Activated T-cell treated with anti-CD3 and anti-CD28 coated beads, Interleukin-2, amount 50 U/mL, for 72 hours (primary cell): ENCODE measurements around the gene ZSWIM5. TPM values are rescaled to one million over a fixed set of nuclear protein-coding genes. Genes with fewer than 3 reads are reported as not detected.
"Not testable (repeated sequence)": the region's sequence is repeated elsewhere in the genome, so short reads cannot be mapped to it uniquely, and the experiment has no call there.

Source experiments
- ATAC-seq, 2 donors: fragments of 150-1000 bp; cut with Tn5 transposase; replicated peaks in 1 of 2; 2 replicates each; pipeline ENCODE4 v1.10.0; 2021; ENCODE audit warnings: moderate library complexity in 2 of 2, mild to moderate bottlenecking in 1 of 2
- DNase-seq, 2 donors: peaks; one replicate each; pipeline ENCODE4 v3.0.0; 2021 to 2022; ENCODE audit warnings: mixed read lengths in 1 of 2
- H3K27ac Mint-ChIP-seq: one replicate; pipeline ENCODE4 v1.8.0; 2022; ENCODE audit warnings: mild to moderate bottlenecking, moderate library complexity, mixed read lengths
- H3K27me3 Mint-ChIP-seq: one replicate; pipeline ENCODE4 v1.8.0; 2022; ENCODE audit warnings: low read depth, mixed read lengths
- H3K36me3 Mint-ChIP-seq, 2 donors: one replicate each; pipeline ENCODE4 v1.8.0; 2022; ENCODE audit warnings: mixed read lengths in 2 of 2, mild to moderate bottlenecking in 1 of 2; ENCODE audit not compliant: insufficient read depth in 2 of 2
- H3K4me1 Mint-ChIP-seq: one replicate; pipeline ENCODE4 v1.8.0; 2022; ENCODE audit warnings: low read depth, mixed read lengths
- H3K4me3 Mint-ChIP-seq, 2 donors: one replicate each; pipeline ENCODE4 v1.8.0; 2022; ENCODE audit warnings: mild to moderate bottlenecking in 2 of 2, mixed read lengths in 2 of 2, moderate library complexity in 2 of 2
- H3K9me3 Mint-ChIP-seq, 2 donors: one replicate each; pipeline ENCODE4 v1.8.0; 2022; ENCODE audit warnings: mixed read lengths in 2 of 2
- total RNA-seq, 2 donors: library from RNA; stranded (reverse); gene quantifications; one replicate each; pipeline ENCODE4 v1.2.3, GENCODE V29; 2022

The ZSWIM5 gene
- total RNA-seq, 2 donors from 2014 or later, result 1.1 to 2.1 TPM

GRCh38 chr1:45187725-45188124, 18.7 kb downstream of the ZSWIM5 start:
- H3K27me3 Mint-ChIP-seq, result no peaks in the 10 kb centered on the region
- H3K9me3 Mint-ChIP-seq, result no peaks in the 10 kb centered on the region
- H3K4me1 Mint-ChIP-seq, result peaks cover 11% of the 10 kb centered on the region
- peak overlapping the region; percentile 70 for H3K27ac Mint-ChIP-seq
- DNase-seq, result no peak
- no peak for ATAC-seq
- H3K4me3 Mint-ChIP-seq, result no peak overlapping the region
- H3K36me3 Mint-ChIP-seq, result no peaks in the 10 kb centered on the region

DNA sequence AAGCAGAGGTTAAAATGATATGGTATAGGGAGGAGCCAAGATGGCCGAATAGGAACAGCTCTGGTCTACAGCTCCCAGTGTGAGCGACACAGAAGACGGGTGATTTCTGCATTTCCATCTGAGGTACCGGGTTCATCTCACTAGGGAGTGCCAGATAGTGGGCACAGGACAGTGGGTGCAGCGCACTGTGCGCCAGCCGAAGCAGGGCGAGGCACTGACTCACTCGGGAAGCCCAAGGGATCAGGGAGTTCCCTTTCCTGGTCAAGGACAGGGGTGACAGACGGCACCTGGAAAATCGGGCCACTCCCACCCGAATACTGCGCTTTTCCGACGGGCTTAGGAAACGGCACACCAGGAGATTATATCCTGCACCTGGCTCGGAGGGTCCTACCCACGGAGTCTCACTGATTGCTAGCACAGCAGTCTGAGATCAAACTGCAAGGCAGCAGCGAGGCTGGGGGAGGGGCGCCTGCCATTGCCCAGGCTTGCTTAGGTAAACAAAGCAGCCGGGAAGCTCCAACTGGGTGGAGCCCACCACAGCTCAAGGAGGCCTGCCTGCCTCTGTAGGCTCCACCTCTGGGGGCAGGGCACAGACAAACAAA, 26.4 kb downstream of the ZSWIM5 start:
- ATAC-seq, H3K4me1 Mint-ChIP-seq, H3K36me3 Mint-ChIP-seq: not testable (repeated sequence)

DNA sequence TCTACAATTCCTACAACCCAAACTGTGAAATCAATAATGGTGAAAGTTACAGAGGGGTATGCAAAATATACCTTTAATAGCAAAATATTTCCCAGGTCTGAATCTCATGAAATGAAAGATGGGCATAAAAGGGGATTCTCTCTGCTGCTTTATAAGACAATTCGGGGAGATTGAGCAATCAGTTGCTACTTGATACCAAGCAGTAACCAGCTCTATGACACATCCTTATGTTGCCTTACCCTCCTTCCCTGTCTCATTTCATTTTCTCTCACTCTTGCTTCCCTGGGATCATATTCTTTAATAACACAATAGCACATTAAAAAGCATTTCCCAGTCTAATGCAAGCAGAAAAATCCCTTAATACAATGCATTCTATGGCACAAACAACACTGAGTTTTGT, 29.0 kb downstream of the ZSWIM5 start:
- ATAC-seq (no peak), DNase-seq (no peak)
- no peak overlapping the region for H3K27ac Mint-ChIP-seq
- no peaks in the 10 kb centered on the region for H3K4me1 Mint-ChIP-seq
- H3K9me3 Mint-ChIP-seq, result peaks cover 0 to 4% of the 10 kb centered on the region in 2 donors
- no peaks in the 10 kb centered on the region for H3K27me3 Mint-ChIP-seq
- H3K4me3 Mint-ChIP-seq, result no peak overlapping the region
- H3K36me3 Mint-ChIP-seq, result peaks cover 4 to 5% of the 10 kb centered on the region in 2 donors

More for the DNA sequence above, 26.4 kb downstream of the ZSWIM5 start:
- not testable (repeated sequence) for H3K27ac Mint-ChIP-seq, DNase-seq, H3K4me3 Mint-ChIP-seq, H3K27me3 Mint-ChIP-seq, H3K9me3 Mint-ChIP-seq

DNA sequence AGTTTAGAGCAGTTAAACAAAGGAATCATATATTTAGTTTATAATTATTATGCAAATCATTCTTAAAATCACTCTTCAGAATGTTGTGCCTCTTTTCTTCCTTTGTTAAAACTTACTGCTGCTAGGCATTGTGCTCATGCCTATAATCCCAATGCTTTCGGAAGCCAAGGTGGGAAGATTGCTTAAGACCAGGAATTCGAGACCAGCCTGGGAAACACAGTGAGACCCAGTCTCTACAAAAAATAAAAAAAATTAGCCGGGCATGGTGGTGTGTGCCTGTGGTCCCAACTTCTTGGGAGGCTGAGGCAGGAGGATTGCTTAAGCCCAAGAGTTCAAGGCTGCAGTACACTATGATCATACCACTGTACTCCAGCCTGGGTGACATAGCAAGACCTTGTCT, 33.6 kb downstream of the ZSWIM5 start:
- Mint-ChIP-seq H3K9me3 (no peaks in the 10 kb centered on the region), H3K27ac (no peak overlapping the region), H3K36me3 (no peaks in the 10 kb centered on the region), H3K27me3 (no peaks in the 10 kb centered on the region), H3K4me3 (no peak overlapping the region), H3K4me1 (no peaks in the 10 kb centered on the region)
- ATAC-seq, result no peak
- DNase-seq, result no peak

GRCh38 chr1:45172005-45172404, 34.4 kb downstream of the ZSWIM5 start:
- Mint-ChIP-seq H3K27ac (no peak overlapping the region), H3K4me1 (no peaks in the 10 kb centered on the region), H3K36me3 (no peaks in the 10 kb centered on the region), H3K27me3 (no peaks in the 10 kb centered on the region), H3K9me3 (no peaks in the 10 kb centered on the region), H3K4me3 (no peak overlapping the region)
- DNase-seq, result no peak
- ATAC-seq, result no peak

GRCh38 chr1:45171575-45171974, 34.8 kb downstream of the ZSWIM5 start:
- Mint-ChIP-seq H3K27me3 (no peaks in the 10 kb centered on the region), H3K27ac (no peak overlapping the region), H3K36me3 (no peaks in the 10 kb centered on the region), H3K9me3 (no peaks in the 10 kb centered on the region), H3K4me1 (no peaks in the 10 kb centered on the region), H3K4me3 (no peak overlapping the region)
- ATAC-seq, result no peak
- no peak for DNase-seq

DNA sequence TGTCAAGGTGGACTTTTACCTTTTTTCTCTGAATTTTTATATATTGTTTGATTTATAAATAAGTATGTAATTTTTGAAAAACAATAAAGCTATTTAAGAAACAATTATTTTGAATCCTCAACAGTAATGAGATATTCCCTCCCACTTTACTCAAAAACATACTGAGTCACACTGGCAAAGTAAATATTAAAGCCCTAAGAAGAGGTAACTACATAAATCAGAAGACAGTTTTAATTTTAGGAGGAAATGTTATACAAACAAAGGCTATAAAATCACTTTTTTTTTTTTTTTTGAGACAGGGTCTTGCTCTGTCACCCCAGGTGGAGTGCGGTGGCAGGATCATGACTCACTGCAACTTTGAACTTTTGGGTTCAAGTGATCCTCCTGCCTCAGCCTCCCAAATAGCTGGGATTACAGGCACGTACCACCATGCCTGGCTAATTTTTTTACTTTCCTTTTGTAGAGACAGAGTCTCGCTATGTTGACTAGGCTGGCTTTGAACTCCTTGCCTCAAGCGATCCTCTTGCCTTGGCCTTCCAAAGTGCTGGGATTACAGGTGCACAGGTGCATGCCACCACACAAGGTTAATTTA, 36.2 kb downstream of the ZSWIM5 start:
- H3K27me3 Mint-ChIP-seq, result no peaks in the 10 kb centered on the region
- H3K4me3 Mint-ChIP-seq, result no peak overlapping the region
- no peak for DNase-seq
- H3K4me1 Mint-ChIP-seq, result no peaks in the 10 kb centered on the region
- H3K36me3 Mint-ChIP-seq, result peaks cover 0 to under 1% of the 10 kb centered on the region in 2 donors
- no peak overlapping the region for H3K27ac Mint-ChIP-seq
- peaks cover 0 to 1% of the 10 kb centered on the region in 2 donors for H3K9me3 Mint-ChIP-seq
- ATAC-seq, result no peak

GRCh38 chr1:45167947-45168346, 38.5 kb downstream of the ZSWIM5 start:
- H3K27ac Mint-ChIP-seq, DNase-seq, H3K4me3 Mint-ChIP-seq, ATAC-seq, H3K27me3 Mint-ChIP-seq, H3K9me3 Mint-ChIP-seq, H3K4me1 Mint-ChIP-seq: not testable (repeated sequence)
- H3K36me3 Mint-ChIP-seq, result peaks cover 14 to 16% of the 10 kb centered on the region in 2 donors

DNA sequence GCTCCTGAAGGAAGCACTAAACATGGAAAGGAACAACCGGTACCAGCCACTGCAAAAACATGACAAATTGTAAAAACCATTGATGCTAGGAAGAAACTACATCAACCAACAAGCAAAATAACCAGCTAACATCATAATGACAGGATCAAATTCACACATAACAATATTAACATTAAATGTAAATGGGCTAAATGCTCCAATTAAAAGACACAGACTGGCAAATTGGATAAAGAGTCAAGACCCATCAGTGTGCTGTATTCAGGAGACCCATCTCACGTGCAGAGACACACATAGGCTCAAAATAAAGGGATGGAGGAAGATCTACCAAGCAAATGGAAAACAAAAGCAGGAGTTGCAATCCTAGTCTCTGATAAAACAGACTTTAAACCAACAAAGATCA, 42.1 kb downstream of the ZSWIM5 start:
- not testable (repeated sequence) for DNase-seq, H3K27me3 Mint-ChIP-seq, H3K4me1 Mint-ChIP-seq, H3K27ac Mint-ChIP-seq, ATAC-seq, H3K4me3 Mint-ChIP-seq, H3K9me3 Mint-ChIP-seq
- peaks cover 14 to 18% of the 10 kb centered on the region in 2 donors for H3K36me3 Mint-ChIP-seq

- H3K4me3 Mint-ChIP-seq, result peak overlapping the region in 1 of 2 donors; percentile 2
Observed at GRCh38 chr1:45163111-45163510, 43.3 kb downstream of the ZSWIM5 start.

DNA sequence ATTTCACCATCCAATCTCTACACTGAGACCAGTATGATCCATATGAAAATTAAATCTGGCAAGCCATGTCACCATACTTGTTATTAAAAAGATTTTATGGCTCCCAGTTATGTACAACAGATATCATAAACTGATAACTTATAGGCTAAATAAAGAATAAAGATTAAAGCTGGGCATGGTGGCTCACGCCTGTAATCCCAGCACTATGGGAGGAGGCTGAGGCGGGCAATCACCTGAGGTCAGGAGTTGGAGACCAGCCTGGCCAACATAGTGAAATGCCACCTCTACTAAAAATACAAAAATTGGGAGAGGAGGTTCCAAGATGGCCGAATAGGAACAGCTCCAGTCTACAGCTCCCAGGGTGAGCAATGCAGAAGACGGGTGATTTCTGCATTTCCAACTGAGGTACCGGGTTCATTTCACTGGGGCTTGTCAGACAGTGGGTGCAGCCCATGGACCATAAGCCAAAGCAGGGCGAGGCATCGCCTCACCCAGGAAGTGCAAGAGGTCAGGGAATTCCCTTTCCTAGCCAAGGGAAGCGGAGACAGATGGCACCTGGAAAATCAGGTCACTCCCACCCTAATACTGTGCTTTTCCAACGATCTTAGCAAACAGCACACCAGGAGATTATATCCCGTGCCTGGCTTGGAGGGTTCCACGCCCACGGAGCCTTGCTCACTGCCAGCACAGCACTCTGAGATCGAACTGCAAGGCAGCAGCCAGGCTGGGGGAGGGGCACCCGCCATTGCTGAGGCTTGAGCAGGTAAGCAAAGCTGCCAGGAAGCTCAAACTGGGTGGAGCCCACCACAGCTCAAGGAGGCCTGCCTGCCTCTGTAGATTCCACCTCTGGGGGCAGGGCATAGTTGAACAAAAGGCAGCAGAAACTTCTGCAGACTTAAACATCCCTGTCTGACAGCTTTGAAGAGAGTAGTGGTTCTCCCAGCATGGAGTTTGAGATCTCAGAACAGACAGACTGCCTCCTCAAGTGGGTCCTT, 44.1 kb downstream of the ZSWIM5 start:
- ATAC-seq, H3K27me3 Mint-ChIP-seq, H3K27ac Mint-ChIP-seq, H3K9me3 Mint-ChIP-seq, H3K4me1 Mint-ChIP-seq, H3K4me3 Mint-ChIP-seq: not testable (repeated sequence)
- peaks cover 14 to 18% of the 10 kb centered on the region in 2 donors for H3K36me3 Mint-ChIP-seq
- peak in 1 of 2 donors; percentile 4 for DNase-seq

More at GRCh38 chr1:45163111-45163510, 43.3 kb downstream of the ZSWIM5 start:
- not testable (repeated sequence) for H3K27me3 Mint-ChIP-seq, H3K4me1 Mint-ChIP-seq, ATAC-seq, H3K27ac Mint-ChIP-seq, DNase-seq, H3K9me3 Mint-ChIP-seq
- peaks cover 14 to 18% of the 10 kb centered on the region in 2 donors for H3K36me3 Mint-ChIP-seq

DNA sequence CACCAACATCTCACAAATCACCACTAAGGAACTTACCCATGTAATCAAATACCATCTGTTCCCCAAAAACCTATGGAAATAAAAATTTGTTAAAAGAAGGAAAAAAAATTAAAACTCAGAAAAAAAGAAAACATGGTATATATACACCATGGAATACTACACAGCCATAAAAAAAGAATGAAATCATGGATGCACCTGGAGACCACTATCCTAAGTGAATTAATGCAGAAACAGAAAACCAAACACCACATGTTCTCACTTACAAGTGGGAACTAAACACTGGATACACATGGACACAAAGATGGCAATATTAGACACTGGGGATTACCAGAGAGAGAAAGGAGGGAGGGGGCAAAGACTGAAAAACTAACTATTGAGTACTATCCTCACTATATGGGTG, 50.4 kb downstream of the ZSWIM5 start:
- Mint-ChIP-seq H3K4me1 (no peaks in the 10 kb centered on the region), H3K4me3 (no peak overlapping the region), H3K27ac (no peak overlapping the region), H3K9me3 (peaks cover 4 to 5% of the 10 kb centered on the region in 2 donors), H3K27me3 (peaks cover 5% of the 10 kb centered on the region), H3K36me3 (peaks cover 0 to 3% of the 10 kb centered on the region in 2 donors)
- DNase-seq, result no peak
- no peak for ATAC-seq

GRCh38 chr1:45155423-45155822, 51.0 kb downstream of the ZSWIM5 start:
- no peaks in the 10 kb centered on the region for H3K4me1 Mint-ChIP-seq
- no peak overlapping the region for H3K27ac Mint-ChIP-seq
- H3K36me3 Mint-ChIP-seq, result peaks cover 0 to 3% of the 10 kb centered on the region in 2 donors
- no peak overlapping the region for H3K4me3 Mint-ChIP-seq
- ATAC-seq, result no peak
- peaks cover 4 to 5% of the 10 kb centered on the region in 2 donors for H3K9me3 Mint-ChIP-seq
- H3K27me3 Mint-ChIP-seq, result peaks cover 5% of the 10 kb centered on the region
- no peak for DNase-seq
